NK-92 treated with Interleukin-12 subunit alpha and Interleukin-12 subunit beta, amount 100 ng/mL, for 24 hours (cell line): Measurements from ENCODE around the gene POMT2.
"Not testable (repeated sequence)": the region's sequence is repeated elsewhere in the genome, so short reads cannot be mapped to it uniquely, and the experiment has no call there.

Experiments
- DNase-seq: peaks from one replicate; lab custom pipeline; 2025; lab: John Stamatoyannopoulos, UW

POMT2 gene

DNA sequence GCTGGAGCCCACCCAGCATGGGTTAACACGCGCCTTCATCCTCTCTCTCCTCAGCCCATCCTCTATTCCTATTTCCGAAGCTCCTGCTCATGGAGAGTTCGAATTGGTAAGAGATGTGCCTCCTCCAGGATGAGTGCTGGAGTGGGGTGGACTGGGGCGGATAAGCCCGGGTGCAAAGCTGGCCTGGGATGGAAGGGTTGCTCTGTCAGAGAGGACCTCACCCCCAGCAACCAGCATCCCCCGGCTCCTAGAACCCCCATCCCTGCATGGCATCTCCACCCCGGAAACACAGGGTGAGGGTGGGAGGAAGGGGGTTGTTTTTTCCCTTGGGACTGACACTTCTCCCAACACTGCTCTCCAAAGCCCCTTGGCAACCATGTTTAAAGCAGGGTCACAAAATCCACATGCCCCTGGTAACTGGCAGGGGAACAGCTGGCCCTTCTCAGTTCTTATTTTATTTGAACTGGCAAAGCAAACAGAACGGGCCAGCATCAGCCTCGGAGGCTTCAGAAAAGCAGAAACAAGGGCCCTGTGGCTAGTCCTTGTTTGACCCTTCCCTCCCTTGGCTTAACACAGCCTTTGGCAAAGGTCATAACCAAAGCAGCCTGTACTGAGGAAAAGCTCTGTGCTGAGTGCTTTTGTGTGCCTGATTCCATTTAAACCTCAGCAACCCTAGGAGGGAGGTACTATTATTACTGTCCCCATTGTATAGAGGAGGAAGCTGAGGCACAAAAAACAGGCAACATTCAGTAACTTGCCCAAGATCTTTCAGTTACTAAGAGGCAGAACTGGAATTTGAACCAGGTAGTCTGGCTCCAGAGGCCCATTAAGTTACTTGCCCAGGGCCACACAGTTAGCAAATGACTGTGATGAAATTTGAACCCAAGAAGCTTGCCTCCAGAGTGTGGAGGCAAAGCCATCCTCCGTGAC is 4.4 kb upstream of the POMT2 start:
- DNase-seq, result no peak

DNA sequence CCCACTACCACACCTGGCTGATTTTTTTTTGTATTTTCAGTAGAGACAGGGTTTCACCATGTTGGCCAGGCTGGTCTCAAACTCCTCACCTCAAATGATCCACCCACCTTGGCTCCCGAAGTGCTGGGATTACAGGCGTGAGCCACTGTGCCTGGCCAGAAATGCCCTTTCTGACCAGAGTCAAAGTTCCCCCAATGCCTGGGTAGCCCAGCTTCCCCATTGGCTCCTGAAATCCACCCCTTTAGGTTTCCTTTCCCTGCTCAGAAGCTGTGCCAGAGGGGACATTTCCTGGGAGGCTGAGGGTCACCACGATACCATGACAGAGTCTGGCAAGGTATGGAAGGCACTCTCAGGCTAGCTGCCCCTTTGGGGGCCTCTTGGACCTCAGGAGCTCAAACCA is 3.6 kb upstream of the POMT2 start:
- DNase-seq, result no peak

DNA sequence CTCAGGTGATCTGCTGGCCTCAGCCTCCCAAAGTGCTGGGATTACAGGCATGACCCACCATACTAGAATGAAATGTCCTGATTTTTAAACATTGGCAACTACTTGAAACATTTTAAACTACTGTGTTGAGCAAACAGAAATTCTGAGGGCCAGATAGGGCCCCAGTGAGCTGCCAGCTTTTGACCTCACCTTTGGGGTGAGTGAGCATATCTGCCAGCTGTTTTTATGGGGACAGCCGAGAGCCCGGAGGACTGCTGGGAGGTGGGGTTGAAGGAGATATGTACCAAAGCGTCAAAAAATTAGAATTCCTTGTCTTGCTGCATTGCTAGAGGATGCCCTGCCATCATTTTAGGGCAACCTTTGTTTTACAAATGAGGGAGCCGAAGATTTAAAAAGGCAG is 2.9 kb upstream of the POMT2 start:
- DNase-seq, result no peak

DNA sequence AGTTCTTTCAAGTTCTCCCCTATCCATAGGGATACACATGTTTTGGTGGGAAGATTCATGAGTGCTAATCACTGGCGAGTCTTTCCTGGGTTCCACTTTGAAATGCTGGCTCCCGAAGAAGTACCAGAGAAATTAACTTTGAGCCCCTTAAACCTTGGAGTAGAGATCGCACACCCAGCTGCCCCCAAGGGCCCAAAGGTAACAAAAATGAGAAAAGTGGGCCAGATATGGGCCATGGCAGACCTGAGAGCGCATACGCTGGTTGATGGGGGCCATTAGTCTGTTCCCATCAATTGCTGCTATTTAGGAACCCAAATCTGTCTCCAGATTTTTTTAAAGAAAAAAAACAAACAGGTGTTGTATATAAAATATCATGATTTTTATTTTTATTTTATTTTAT is 2.3 kb upstream of the POMT2 start:
- DNase-seq, result no peak

DNA sequence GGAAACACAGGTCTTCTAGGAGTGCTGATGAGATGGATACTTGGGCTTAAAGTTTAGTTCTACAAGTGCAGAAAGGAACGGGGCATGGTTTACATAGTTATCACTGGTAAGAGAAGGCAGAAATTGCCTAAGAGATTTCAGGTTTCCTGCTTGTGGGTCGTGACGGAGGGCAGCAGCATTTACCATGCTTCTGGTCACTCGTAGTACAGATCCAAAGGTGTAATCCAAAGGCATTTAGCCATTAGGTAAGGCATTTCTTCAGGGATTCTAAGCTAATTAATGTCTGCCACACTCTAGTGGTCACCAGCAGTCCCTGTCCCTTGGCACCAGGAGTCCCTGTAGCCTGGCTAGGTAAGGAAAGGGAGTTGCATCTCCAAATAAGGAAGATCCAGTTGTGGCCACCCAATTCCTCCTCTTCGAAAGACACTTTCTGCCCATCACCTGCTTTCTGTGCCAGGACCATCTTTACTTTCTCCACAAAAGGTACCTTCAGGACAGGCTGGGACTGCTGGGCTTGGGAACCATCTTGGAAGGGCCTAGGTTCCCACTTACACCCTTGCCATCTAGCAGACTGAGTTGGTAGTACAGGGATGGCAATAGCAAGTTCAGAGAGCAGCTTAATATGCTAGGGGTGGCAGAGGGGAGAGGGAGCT is 1.7 kb upstream of the POMT2 start:
- DNase-seq, result no peak

DNA sequence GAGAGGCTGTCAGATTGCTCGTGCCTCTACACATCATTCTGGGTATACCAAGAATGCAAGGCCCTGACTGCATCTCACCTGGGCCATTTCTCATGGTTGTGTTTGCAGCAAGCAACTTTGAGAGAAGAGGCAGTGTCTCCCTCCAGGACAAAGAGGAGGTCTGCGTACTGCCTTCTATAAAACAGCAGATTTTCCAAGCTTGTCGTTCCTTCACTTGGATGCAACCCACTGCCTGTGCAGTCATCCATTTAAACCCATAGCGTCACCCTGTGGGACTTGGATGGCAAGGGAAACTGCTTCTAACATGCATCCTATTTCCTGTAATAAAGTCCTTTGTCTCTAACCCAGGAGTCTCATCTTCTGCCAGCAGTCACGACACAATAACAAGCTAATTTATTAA is 1.3 kb downstream of the POMT2 start:
- DNase-seq, result no peak

DNA sequence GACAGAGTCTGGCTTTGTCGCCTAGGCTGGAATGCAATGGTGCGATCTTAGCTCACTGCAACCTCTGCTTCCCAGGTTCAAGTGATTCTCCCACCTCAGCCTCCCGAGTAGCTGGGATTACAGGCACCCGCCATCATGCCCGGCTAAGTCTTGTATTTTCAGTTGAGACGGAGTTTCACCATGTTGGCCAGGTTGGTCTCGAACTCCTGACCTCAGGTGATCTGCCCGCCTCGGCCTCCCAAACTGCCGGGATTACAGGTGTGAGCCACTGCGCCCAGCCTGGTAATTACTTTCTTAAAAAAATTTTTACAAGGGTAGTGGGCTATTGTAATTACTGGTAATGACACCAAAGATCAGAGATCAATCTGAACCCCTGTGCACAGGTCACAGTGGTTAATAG is 1.9 kb downstream of the POMT2 start:
- DNase-seq, result not testable (repeated sequence)

DNA sequence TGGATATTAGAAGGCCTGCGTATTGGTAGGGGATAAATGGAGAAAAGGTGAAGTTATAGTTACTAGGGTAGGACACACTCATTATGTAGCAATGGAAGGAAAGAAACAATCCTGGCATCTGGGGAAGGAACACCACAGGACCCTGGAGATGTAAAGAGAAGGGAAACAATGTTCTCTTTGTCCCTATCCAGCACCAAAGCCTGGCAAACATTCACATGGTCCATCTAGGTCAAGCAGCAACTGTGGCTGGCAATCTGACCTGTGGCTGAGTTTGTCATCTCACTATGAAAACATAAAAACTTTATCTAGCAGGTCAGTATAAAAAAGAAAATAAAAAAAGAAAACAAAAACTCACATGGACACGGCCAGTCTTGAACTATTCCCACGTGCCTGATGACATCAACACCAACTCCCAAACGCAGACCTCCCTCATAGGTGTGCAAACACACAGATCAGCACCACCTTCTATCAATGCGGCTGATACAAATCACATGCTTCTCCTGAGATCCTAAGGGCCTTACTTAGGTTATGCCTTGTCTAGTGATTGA is 2.6 kb downstream of the POMT2 start:
- no peak for DNase-seq

DNA sequence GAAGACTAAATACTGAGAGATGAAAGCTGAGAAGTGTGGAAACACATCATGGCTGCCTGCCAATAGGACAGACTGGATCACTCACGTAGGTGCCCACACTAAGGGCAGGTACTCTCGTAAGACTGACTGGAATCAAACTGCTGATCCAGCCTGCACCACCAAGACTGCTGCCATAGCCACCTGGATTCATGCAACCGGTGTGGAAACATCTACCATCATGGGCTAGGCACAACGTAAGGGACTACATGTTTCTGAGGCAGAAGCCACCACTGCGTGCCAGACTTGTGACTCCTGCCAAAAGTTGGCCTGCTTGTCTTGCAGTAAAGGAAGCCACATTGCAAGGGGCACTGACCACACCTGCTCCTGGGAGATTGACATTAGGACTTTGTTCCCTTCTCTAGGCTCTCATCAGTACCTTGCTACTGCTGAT is 3.8 kb downstream of the POMT2 start:
- no peak for DNase-seq

DNA sequence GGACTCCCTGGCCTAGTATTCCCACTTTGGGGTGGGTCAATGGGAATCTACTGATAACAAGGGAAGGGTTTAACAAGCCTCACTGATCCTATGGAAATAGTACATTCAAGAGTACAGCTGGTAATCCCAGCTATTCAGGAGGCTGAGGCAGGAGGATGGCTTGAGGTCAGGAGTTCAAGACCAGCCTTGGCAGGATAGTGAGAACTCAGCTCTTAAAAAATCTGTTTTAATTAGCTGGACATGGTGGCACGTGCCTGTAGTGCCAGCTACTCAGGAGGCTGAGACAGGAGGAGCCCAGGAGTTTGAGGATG is 4.5 kb downstream of the POMT2 start:
- DNase-seq, result no peak

DNA sequence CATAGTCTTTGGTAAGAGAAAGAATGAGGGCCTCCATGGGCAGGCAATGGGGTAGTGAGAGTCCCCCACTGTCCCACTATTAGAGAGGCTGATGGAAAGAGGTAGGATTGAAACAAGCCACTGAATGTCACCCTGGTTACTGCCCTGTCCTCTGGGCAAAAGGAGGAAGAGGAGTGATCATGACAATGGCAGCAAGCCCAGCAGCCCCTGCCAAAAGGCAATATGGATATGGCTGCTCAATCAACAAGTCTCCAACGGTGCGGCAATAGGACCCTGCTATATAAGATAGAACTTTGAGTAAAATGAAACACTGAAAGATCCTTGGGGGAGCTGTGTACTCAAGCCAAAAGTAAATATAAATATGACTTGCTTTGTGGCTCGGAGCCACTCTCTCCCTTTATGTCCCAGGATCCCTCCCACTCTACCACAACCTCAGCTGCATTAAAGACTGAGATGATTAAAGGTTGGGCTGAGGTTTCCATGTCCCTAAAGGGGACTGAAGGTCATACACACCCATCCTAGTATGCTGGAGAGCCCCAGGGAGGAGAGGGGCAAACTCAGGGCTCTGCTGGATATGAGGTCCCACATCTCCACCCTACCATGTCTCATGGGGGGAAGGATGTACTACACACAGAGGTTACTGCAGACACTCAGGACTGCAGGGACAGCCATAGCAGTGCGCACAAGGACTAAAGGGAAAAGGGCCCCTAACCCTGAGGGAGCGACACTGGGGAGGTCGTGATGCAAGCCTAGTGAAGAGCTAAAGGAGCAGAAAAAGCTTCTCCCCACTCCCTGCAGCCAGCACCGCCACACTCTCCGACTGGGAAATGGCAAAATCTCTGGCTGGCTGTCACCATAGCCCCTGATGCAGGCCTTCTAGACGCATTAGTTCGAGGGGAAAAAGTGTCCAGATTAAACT is 5.9 kb downstream of the POMT2 start:
- DNase-seq, result no peak

DNA sequence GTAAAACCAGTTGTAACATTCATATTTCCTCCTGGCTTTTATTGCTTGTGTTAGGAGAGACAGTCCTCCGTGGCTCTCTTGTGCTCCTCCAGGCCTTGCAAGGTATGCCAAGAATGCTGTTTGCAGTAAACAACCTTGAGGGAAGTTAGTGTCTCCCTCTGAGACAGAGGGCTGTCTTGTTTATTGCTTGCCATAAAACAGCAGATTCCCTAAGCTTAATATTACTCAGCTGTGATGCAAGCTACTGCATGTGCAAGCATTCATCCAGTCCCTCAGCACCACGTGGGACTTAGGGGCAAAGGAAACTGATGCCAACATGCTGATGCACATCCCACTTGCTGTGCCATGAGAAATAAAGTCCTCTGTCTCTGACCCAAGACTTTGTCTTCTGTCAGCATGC is 6.6 kb downstream of the POMT2 start:
- no peak for DNase-seq

DNA sequence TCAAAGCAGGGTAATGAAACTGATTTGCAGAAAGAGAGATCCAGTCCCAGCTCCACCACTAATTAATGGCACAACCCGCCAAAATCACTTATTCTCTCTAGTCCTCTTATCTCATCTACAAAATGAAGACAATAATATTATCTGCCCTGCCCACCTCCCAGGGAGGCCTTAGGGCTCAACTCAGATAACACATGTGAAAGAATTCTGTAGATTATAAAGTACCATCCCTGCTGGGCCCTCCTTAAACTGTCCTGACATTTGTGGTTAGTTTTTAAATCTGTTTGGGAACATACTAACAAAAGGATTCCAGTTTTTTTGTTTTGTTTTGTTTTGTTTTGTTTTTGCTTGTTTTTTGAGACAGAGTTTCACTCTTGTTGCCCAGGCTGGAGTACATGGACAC is 7.3 kb downstream of the POMT2 start:
- DNase-seq, result no peak

DNA sequence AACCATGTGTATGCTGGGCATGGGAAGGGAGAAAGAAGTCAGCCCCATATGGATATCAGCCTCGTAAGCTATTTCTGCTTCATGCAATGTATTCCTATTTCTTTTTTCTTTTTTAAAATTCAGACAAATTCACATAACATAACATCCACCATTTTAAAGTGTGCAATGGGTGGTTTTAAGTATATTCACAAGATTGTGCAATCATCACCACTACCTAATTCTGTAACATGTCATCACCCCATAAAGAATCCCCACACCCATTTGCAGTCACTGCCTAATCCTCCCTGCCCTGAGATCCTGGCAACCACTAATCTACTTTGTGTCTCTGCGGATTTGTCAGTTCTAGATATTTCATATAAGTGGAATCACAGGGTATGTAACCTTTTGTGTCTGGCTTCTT is 9.5 kb downstream of the POMT2 start:
- DNase-seq, result no peak

DNA sequence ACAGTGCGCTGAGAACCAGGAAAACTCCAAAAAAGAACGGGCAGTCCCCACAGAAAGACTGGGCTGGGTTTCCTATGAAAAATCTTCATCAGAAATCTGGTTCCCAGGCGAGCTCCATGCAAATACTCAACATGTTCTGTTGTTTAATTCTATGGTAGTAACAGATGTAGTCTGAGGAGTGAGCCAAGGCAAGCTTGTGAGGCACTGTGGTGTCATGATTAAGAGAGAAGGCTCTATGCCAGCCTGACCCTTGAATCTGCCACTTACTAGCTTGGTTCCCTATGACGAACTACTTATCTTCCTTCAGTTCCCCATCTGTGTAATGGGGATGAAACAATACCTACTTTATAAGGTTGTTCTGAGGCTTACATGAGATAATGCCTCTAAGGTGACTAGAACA is 10.7 kb downstream of the POMT2 start:
- DNase-seq, result no peak

DNA sequence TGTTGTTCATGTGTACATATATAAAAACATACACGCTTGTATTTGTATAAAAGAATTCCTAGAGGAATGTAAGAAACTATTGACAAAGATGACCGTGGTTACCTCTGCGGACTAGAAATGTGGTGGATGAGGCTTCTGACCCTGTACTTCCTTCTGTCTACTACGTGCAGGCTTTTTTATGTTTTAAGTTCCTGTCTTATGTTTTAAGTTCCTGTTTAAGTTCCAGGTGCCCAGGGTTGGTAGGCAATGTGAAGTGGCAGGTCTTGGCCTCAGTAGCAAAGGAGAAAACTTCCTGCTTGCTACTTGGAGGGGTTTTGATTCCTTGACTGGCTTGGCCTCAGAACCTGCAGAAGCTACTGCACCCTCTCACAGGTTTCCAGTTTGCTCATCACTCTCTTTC is 11.6 kb downstream of the POMT2 start:
- DNase-seq, result no peak

DNA sequence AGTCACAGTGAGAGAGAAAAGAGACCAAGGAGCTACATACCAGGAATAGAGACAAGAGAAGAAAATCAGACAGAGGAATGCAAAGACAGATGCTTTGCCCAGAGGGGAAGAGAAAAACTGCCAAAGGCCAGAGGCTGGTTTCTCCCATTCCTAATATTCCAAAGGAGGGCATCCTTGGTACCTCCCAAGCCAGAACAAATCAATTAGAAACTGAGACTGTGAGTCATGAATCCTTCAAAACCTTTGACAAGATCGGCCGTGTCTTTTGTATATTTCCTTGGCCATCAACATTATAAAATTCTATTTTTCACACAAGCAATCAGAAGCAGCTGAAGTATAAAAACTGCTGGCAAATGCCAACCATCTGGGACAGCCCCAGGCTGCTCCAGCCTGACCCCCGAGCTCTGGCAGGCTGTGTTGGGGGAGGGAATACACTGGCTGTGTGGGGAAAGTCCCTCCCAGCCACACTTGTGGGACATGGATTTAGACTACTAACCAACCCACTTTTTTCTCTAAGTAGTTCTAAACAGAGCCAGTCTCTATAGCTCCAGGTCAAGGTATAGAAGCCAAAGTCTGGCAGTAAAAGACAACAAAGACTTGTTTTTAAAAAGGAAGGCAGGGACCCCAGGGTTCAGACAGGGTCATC is 13.7 kb downstream of the POMT2 start:
- DNase-seq, result no peak

DNA sequence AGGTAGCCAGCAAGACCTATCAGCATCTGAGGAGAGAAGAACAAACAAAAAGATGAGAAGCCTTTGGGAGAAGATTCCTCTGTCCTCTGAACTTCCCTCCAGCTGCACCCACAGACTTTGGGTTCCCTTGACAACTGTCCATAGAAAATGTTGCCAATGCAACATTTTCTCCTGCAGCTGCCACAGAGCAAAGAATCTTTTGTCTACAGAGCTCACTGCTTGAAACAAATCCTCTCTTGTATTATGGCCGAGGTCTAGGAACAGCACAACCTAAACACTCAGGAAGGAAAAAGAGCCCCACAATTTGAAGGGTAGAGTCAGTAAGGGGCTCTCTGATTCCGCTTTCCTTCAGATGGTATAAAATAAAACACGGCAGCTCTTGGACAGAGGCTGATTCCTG is 14.3 kb downstream of the POMT2 start:
- no peak for DNase-seq

DNA sequence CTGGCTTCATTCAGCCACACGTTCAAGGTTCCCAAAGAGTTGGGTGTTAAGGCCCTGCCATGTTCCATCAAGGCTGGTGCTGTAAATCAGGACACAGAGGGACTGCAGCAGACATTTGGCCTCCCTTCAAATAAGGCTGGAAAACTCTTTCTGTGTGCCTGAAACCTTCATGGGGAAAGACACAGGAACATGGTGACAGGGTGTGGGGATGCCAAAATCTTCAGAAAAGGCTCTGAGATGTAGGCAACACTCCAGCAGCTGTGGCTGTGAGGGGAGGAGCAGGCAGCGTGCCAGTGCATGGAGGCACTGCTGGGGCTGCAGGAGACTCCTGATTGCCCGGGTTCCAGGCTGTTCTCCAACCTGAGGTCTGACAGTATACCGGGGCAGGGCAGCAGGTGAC is 15.0 kb downstream of the POMT2 start:
- no peak for DNase-seq

DNA sequence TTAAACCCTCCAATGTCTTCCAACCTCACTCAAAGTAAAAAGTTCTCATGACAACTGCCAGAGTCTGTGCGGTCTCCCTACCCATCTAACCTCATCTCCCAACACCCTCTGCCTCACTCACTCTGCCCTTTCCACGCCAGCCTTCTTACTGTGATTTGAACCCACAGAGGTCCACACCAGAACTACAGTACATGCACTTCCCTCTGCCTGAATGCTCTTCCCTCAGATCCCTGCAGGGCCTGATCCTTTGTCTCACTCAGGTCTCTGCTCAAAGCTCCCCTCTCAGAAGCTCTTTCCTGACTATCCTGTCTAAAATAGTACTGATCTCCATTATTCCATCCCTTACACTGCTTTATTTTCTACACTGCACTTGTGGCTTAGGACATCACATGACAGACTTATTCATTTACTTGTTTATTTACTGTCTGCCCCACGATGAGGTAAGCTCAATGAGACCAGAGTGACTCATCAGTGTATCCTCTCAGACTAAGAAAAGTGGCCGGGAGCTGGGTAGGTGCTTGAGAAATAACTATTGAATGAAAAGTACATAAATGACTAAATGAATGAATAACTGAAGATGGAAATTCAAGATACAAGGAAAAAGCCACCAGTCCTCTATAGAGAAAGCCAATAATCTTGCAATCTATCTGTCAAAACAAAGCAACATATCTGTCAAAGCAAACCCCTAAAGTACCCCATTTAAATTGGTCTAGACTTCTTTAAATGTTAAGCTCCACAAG is 17.1 kb downstream of the POMT2 start:
- peak; percentile 35 for DNase-seq

DNA sequence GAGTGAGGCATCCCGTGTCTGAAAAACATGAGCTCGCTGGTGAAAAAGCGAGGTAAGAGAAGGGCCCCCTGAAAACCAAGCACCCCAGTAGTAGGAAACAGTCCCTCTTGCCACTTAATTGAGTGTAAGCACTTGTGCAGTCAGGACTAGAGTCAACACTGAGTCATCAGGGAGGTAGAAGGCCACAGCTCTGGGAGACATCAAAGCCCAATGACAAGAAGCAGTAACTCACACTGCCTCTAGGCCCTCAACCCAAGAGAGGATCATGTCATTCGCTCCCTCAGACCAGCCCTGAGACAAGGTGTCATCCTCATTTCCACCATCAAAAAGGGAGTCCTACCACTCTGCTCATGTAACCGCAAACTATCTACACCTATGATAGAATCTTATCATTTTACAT is 17.8 kb downstream of the POMT2 start:
- DNase-seq, result peak; percentile 46
